ENCODE results near the gene PAK4.

- TF ChIP-seq CTCF (IDR thresholded peaks at IDR 0.05; ENCODE audit: control extremely low read depth in 1 of 3, insufficient read depth in 1 of 3, low read depth in 1 of 3, low read length in 3 of 3) (no peak), POLR2A (IDR thresholded peaks at IDR 0.05; ENCODE audit: control extremely low read depth in 1 of 2, low read depth in 2 of 2, low read length in 2 of 2) (no peak), TAF1 (IDR thresholded peaks at IDR 0.05; ENCODE audit: low read depth, low read length) (no peak), MAFK (IDR thresholded peaks at IDR 0.05; ENCODE audit: low read depth, low read length) (no peak), RFX5 (IDR thresholded peaks at IDR 0.05; ENCODE audit: borderline replicate concordance, low read depth, low read length) (no peak), ATF2 (IDR thresholded peaks at IDR 0.05; ENCODE audit: low read length) (no peak), RAD21 (IDR thresholded peaks at IDR 0.05 in 1 of 2, conservative IDR thresholded peaks at IDR 0.05 in 1 of 2; ENCODE audit: low read depth in 2 of 2, low read length in 2 of 2) (no peak)
Observed at GRCh38 chr19:39126312-39127187, 964 bp downstream of the PAK4 start.
